GM12874 (cell line): ENCODE data around the gene MRPL50.

ENCODE experiments used
- TF ChIP-seq, protein P1 (sequence below): IDR thresholded peaks from 2 replicates; pipeline ENCODE4 v1.5.1; 2011; ENCODE audit warnings: low read depth, mild to moderate bottlenecking, control low read depth, low read length, moderate library complexity; ENCODE audit not compliant: insufficient read depth

MRPL50 gene

GRCh38 chr9:101352892-101353463 is 45.4 kb downstream of the MRPL50 start:
- TF ChIP-seq, protein P1, sequence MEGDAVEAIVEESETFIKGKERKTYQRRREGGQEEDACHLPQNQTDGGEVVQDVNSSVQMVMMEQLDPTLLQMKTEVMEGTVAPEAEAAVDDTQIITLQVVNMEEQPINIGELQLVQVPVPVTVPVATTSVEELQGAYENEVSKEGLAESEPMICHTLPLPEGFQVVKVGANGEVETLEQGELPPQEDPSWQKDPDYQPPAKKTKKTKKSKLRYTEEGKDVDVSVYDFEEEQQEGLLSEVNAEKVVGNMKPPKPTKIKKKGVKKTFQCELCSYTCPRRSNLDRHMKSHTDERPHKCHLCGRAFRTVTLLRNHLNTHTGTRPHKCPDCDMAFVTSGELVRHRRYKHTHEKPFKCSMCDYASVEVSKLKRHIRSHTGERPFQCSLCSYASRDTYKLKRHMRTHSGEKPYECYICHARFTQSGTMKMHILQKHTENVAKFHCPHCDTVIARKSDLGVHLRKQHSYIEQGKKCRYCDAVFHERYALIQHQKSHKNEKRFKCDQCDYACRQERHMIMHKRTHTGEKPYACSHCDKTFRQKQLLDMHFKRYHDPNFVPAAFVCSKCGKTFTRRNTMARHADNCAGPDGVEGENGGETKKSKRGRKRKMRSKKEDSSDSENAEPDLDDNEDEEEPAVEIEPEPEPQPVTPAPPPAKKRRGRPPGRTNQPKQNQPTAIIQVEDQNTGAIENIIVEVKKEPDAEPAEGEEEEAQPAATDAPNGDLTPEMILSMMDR: no peak

DNA sequence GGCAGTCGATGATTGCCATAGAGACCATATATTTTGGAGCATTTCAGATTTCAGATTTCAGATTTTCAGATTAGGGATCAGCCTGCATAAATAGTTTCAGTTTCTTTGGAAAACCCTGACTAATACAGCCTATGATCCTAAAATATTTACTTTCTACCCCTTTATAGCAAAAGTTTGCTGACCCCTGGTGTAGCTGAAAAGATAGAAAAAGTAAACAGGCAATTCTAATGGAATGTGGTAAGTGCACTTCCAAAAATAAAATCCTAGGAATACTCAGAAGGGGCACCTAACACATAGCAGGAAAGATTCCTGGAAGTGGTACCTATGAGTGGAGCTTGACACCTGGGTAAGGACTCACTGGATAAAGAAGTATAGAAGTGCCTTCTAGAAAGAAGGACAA is 48.1 kb downstream of the MRPL50 start:
- TF ChIP-seq, protein P1: no peak

DNA sequence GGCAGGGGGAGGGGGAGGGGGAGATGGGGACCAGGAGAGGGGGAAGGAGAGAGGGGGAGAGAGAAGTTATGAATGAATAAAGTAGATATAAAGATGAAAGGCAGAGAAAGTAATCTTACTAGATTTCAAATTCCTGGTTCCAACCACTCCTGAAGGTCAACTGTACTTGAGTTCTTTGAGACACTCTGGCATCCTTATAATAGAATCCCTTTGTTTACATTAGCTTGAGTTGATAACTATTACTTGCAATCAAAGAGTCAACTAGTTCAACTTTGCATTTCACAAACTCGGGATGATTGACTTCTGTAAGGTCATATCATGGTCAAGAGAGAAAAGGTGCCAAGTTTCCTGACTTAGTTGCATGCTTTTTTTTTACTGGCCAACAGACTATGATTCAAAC is 55.8 kb downstream of the MRPL50 start:
- TF ChIP-seq, protein P1: no peak

DNA sequence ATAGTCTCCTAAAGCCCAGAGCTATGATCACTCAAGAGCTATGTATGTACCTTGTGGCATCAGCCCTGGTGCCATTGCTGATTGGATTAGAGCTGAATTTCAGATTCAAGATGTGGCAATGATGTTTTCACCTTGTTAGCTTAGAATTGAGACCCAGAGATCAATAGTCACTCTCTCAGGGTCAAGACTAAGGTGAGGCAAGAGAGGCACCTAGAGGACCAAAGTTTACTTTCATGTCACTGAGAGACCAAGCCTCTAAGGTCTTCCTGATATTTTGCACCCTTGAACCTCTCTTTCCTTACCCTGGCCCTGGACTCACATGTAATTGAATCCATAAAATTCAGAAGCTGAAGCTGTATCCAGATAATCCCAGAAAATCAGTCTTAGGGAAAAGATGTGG is 56.5 kb downstream of the MRPL50 start:
- TF ChIP-seq, protein P1: no peak
